ENCODE measurements around the gene PAX6.

Gene PAX6

GRCh38 chr11:31818874-31819331 is 7.8 kb upstream of the PAX6 start:
- H3K27ac Mint-ChIP-seq: no peak overlapping the region
- no peak for ATAC-seq (ENCODE audit: low read depth)
- no peak overlapping the region for H3K4me3 Mint-ChIP-seq
- DNase-seq (ENCODE audit: low spot score in 2 of 2): no peak
- H3K9me3 Mint-ChIP-seq: peaks cover 2% of the 10 kb centered on the region
- H3K27me3 Mint-ChIP-seq: peaks cover 27% of the 10 kb centered on the region
- H3K36me3 Mint-ChIP-seq: no peaks in the 10 kb centered on the region
- H3K4me1 Mint-ChIP-seq: peaks cover 4% of the 10 kb centered on the region

DNA sequence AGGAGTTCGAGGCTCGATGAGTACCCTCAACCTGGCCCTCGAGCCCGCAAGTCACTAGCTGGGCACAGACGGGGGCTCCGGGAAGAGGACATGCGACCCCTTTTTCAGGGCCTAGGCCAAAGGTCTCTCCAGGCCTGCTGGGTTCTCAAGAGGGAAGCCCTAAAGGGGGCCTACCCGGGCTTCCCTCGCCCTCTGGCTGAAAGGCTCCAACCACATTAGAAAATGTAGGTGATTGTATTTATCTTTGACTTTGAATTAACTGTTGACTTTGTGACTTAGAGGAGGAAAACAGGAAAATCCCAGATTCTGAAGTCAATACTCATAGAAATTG is 7.3 kb upstream of the PAX6 start:
- Mint-ChIP-seq H3K4me3 (no peak overlapping the region), H3K27me3 (peaks cover 24% of the 10 kb centered on the region), H3K4me1 (peaks cover 4% of the 10 kb centered on the region), H3K27ac (peak overlapping the region; percentile 47), H3K36me3 (no peaks in the 10 kb centered on the region), H3K9me3 (peaks cover 2% of the 10 kb centered on the region)
- DNase-seq (ENCODE audit: low spot score in 2 of 2): no peak
- ATAC-seq (ENCODE audit: low read depth): no peak

DNA sequence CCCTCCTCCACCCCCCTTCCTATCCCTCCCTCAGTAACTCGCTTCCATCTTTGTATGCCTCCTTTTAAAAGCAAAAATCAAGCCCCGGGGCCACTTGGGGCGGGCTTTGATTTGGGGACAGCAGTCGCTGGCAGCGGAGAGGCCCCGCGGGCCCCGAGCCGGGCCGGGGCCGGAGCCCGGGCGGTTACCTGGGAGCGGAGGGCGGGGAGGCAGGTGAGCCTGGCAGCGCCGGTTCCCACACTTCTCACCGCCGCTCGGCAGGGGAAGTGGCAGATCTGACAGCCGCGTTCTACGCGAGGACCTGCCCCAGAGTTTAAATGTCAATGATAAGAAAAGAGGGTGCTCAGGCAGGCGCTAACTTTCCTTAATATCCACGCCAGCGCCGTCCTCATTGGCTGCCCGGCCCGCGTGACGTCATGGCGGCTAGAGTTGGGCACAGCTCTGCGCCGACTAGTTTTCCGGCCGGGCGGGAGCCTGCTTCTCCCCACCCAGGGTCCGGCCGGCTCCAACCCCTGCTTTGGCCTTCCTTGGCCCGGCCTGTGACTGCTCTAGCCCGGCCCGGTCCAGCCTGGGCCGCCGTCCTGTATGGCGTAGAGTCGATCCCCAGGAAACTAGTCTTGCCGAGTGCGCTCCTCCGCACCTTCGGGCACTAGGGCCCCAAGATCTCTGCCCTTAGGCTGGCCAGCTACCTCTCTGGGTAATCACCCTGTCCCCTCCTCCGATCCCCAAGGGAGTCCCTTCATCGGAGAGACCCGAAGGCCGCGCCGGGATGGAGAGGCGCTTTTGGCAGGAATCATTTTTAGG is 6.7 kb upstream of the PAX6 start:
- no peaks in the 10 kb centered on the region for H3K36me3 Mint-ChIP-seq
- peaks cover 2% of the 10 kb centered on the region for H3K9me3 Mint-ChIP-seq
- DNase-seq (ENCODE audit: low spot score in 2 of 2): no peak
- peak overlapping the region; percentile 47 for H3K27ac Mint-ChIP-seq
- H3K4me3 Mint-ChIP-seq: no peak overlapping the region
- peaks cover 21% of the 10 kb centered on the region for H3K27me3 Mint-ChIP-seq
- H3K4me1 Mint-ChIP-seq: peaks cover 4% of the 10 kb centered on the region
- ATAC-seq (ENCODE audit: low read depth): no peak

- peaks cover 24% of the 10 kb centered on the region for H3K27me3 Mint-ChIP-seq
- H3K4me3 Mint-ChIP-seq: peak overlapping the region; percentile 8
- H3K9me3 Mint-ChIP-seq: peaks cover 2% of the 10 kb centered on the region
- ATAC-seq (ENCODE audit: low read depth) (no peak), DNase-seq (ENCODE audit: low spot score in 2 of 2) (no peak)
- H3K4me1 Mint-ChIP-seq: peaks cover 8% of the 10 kb centered on the region
- no peaks in the 10 kb centered on the region for H3K36me3 Mint-ChIP-seq
- H3K27ac Mint-ChIP-seq: no peak overlapping the region
Observed at GRCh38 chr11:31817054-31817620, 6.0 kb upstream of the PAX6 start.

DNA sequence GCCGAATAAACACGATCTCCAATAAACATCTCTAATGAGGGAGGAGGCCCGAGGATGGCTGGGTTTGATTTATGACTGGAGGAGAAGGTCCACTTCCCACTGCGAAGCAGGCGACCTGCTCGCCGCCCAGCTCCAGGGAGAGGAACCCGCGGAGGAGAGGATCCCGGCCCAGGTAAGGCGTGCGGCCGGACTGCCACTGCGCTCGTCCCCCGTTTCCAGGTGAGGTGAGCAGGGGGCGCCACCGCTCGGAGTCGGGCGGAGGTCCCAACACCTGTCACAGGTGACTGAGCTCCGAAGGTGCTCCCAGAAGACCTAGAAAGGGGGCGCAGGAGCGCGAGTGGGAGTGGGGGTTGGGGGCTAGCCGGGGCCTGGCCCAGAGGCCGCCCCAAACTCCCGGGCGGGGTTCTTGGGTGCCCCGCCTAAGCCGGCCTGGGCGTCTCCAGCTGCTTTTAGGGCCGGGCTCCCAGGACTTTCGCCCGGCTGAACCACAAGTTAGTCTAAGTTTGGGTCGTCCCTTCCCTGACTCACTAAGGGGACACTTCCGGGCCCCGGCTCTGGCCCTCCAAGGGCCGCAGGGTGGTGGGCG is 5.4 kb upstream of the PAX6 start:
- Mint-ChIP-seq H3K9me3 (peaks cover 3% of the 10 kb centered on the region), H3K36me3 (peaks cover 1% of the 10 kb centered on the region), H3K4me3 (peak overlapping the region; percentile 53), H3K4me1 (peaks cover 11% of the 10 kb centered on the region), H3K27me3 (peaks cover 22% of the 10 kb centered on the region), H3K27ac (peak overlapping the region; percentile 50)
- ATAC-seq (ENCODE audit: low read depth) (no peak), DNase-seq (ENCODE audit: low spot score in 2 of 2) (no peak)

DNA sequence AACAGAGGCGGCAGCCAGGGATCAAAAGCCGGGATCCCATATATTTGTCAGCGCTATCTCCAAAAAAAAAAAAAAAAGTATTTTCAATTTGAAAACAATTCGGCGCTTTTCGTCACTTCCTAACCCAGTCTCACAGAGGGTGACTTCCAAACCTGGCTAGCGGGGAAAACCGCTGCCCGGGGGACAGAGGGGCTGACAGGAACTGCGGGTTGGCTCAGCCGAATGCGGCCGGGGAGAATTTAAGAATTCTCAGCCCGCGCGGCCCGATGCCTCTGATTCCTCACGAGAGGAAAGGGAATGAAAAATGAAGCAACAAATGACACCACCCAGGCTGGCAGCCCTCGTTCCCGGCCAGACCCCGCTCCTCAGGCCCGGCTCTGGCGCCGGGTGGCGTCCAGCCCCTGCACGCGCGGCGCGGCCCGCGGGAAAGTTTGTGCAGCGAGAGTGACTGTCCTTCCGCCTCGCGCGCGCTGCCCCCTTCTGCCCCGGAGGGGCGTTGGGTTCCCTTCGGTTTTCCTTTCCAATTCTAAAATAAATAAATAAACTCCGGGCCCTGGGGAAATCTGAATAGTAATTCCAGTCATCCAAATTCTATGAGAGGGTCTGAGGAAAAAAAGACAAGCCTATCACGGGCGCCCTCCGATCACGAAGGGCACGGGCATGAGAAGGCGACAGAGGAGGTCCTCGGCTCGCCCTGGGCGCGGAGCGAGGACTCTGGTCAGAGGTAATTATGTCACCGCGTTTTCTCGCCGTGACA is 4.8 kb upstream of the PAX6 start:
- peaks cover 14% of the 10 kb centered on the region for H3K4me1 Mint-ChIP-seq
- peaks cover 3% of the 10 kb centered on the region for H3K36me3 Mint-ChIP-seq
- H3K27ac Mint-ChIP-seq: peak overlapping the region; percentile 50
- peaks cover 5% of the 10 kb centered on the region for H3K9me3 Mint-ChIP-seq
- peak overlapping the region; percentile 53 for H3K4me3 Mint-ChIP-seq
- H3K27me3 Mint-ChIP-seq: peaks cover 23% of the 10 kb centered on the region
- DNase-seq (ENCODE audit: low spot score in 2 of 2) (no peak), ATAC-seq (ENCODE audit: low read depth) (no peak)

- peak overlapping the region; percentile 34 for H3K4me3 Mint-ChIP-seq
- H3K27ac Mint-ChIP-seq: peak overlapping the region; percentile 12
- peaks cover 20% of the 10 kb centered on the region for H3K4me1 Mint-ChIP-seq
- peaks cover 7% of the 10 kb centered on the region for H3K36me3 Mint-ChIP-seq
- no peak for ATAC-seq (ENCODE audit: low read depth)
- peaks cover 31% of the 10 kb centered on the region for H3K27me3 Mint-ChIP-seq
- peak in 1 of 2 donors; percentile 26 for DNase-seq (ENCODE audit: low spot score in 2 of 2)
- H3K9me3 Mint-ChIP-seq: peaks cover 8% of the 10 kb centered on the region
Observed at GRCh38 chr11:31814176-31814868, 3.2 kb upstream of the PAX6 start.

- Mint-ChIP-seq H3K36me3 (peaks cover 7% of the 10 kb centered on the region), H3K27me3 (peaks cover 31% of the 10 kb centered on the region), H3K4me1 (peaks cover 23% of the 10 kb centered on the region), H3K9me3 (peaks cover 10% of the 10 kb centered on the region), H3K27ac (no peak overlapping the region), H3K4me3 (peak overlapping the region; percentile 43)
- DNase-seq (ENCODE audit: low spot score in 2 of 2) (peak in 1 of 2 donors; percentile 15), ATAC-seq (ENCODE audit: low read depth) (no peak)
Observed at GRCh38 chr11:31813391-31814175, 2.5 kb upstream of the PAX6 start.

DNA sequence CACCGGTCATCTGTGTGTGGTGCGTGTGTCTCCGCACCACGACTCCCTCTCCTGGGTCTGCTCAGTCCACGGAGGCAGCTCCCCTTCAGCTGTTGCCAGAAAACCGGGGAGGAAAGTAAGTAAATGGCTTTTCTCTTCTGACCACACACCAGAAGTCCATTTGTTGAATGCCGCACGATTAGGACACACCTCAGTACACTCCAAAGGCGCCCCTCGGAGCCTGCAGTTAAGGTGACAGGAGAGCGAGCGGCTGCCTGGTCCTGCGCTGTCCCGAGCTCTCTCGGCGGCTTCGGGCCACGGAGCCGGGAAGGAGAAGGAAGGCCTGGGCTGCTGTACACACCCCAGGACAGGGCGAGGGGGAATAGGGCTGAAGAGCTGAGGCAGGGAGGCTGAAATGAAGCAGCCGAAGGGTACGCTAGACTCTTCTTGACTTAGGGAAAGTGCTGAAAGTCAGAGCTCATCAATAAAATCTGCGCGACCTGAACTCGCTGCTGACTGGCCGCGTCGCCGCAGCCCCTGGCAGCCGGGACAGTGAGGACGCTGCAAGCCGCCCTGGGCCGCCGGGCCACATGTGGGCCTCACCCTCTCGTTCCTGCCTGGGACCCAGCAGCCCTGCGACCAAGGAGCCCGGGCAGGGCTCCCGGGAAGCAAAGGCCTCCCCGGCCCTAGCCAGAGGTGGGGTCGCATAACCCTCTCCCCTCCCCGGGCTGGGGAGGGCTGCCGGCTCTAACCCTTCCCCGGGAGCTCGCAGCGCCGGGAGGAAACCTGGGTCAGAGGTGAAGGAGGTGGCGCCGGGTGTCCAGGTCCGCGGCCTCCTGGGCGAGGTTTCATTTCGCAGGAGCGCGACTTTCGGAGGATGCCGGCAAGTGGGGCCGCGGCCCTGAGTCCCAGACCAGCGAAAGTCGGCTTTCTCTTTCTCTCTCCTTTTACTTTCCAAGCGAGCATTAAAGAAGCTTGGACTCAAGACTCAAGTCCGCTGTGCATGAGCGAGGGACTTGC is 1.6 kb upstream of the PAX6 start:
- Mint-ChIP-seq H3K4me3 (peak overlapping the region; percentile 80), H3K27ac (peak overlapping the region; percentile 68), H3K36me3 (peaks cover 7% of the 10 kb centered on the region), H3K9me3 (peaks cover 10% of the 10 kb centered on the region), H3K27me3 (peaks cover 32% of the 10 kb centered on the region), H3K4me1 (peaks cover 23% of the 10 kb centered on the region)
- no peak for ATAC-seq (ENCODE audit: low read depth)
- no peak for DNase-seq (ENCODE audit: low spot score in 2 of 2)

DNA sequence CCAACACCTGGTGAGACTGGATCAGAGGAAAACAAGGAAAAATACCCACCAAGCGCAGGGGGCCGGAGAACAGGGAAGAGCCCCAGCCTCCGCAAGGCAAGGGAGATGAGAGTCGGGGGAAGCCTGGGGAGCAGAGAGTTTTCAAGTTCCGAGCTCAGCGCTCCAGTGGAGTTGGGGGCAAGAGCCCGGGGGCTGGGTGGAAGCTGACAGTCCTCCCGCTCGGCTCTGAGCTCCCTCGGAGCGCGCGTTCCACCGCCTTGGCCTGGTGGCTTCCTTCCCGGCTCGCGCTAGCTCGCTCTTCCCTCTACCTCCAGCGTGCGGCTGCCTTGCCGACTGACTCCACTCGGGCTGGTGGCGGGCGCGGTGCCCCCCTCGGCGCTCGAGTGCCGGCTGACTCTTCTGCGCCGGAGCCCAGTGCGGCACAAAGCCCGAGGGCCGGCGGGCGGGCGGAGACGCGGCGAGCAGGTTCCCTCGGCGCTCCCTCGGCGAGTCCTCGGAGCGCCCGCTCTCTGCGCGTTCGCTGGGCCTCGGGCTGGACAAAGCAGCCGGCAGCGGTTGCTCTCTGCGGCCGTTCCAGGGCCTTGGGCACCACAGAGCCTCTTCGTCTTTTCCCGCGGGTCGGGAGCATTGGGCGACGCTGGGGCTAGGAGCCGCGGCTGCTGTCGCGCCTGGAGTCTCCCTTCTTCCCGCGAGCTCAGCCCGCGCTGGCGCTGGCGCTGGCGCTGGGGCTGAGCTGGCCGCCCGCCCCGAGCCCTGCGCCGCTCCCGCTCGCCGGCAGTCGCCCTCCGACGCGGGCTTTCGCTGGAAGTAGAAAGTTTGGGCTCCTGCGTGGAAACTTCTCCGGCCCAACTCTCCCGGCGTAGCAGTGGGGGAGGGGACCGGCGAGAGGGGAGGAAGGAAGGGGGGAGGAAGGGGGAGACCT is 1.0 kb downstream of the PAX6 start:
- DNase-seq (ENCODE audit: low spot score in 2 of 2): peak in 1 of 2 donors; percentile 31
- Mint-ChIP-seq H3K27ac (peak overlapping the region; percentile 65), H3K27me3 (peaks cover 41% of the 10 kb centered on the region), H3K4me3 (peak overlapping the region; percentile 77), H3K9me3 (peaks cover 10% of the 10 kb centered on the region), H3K4me1 (peaks cover 22% of the 10 kb centered on the region), H3K36me3 (peaks cover 9% of the 10 kb centered on the region)
- no peak for ATAC-seq (ENCODE audit: low read depth)

DNA sequence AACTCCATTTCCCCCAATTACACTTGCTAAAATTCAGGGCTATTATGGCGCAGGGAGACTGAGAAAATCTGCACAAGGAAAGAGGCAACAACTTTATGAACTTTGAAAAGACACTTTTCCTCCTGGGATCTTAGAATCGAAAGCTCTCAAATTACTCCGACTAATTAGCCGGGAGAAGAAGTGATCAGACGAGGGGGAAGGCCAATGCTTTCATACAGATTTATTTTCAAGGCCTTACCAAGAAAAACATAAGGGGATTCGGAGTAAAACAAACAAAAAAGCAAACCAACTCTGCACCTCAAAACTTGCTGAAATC is 1.6 kb downstream of the PAX6 start:
- H3K9me3 Mint-ChIP-seq: peaks cover 8% of the 10 kb centered on the region
- H3K27ac Mint-ChIP-seq: no peak overlapping the region
- H3K27me3 Mint-ChIP-seq: peaks cover 41% of the 10 kb centered on the region
- peak overlapping the region; percentile 57 for H3K4me3 Mint-ChIP-seq
- peaks cover 9% of the 10 kb centered on the region for H3K36me3 Mint-ChIP-seq
- peaks cover 22% of the 10 kb centered on the region for H3K4me1 Mint-ChIP-seq
- ATAC-seq (ENCODE audit: low read depth) (no peak), DNase-seq (ENCODE audit: low spot score in 2 of 2) (no peak)
